HEK293T (cell line): Measurements from ENCODE around the gene GTF2I.
"Not testable (repeated sequence)": the region's sequence is repeated elsewhere in the genome, so short reads cannot be mapped to it uniquely, and the experiment has no call there.

Source experiments
- CTCF ChIA-PET: fragments of 350-600 bp; formaldehyde crosslinking; extraction: SDS; loops from one replicate; lab custom pipeline; 2021; ENCODE audit warnings: antibody characterized with exemption, inconsistent platforms; lab: Yijun Ruan, JAX
- POLR2A ChIA-PET: fragments of 350-600 bp; formaldehyde crosslinking; extraction: SDS; loops from one replicate; lab custom pipeline; 2020; ENCODE audit warnings: antibody characterized with exemption, inconsistent platforms; lab: Yijun Ruan, JAX
- DNase-seq: peaks from one replicate; pipeline ENCODE4 v3.0.0; 2012; ENCODE audit warnings: mixed read lengths; ENCODE audit errors: extremely low spot score

The GTF2I gene

GRCh38 chr7:74772093-74772492 lies 114.6 kb downstream of the GTF2I start:
- CTCF ChIA-PET, DNase-seq, POLR2A ChIA-PET: not testable (repeated sequence)

GRCh38 chr7:74773760-74774750 lies 116.5 kb downstream of the GTF2I start, which contains the start of gene NCF1:
Gene NCF1, plus strand, starts transcription at chr7:74774011. Its CDS starts 21 bp downstream, at chr7:74774032.
- CTCF ChIA-PET, POLR2A ChIA-PET, DNase-seq: not testable (repeated sequence)

- CTCF ChIA-PET, POLR2A ChIA-PET, DNase-seq: not testable (repeated sequence)
These were observed 117.6 kb downstream of the GTF2I start for GRCh38 chr7:74775111-74775510.

- DNase-seq, CTCF ChIA-PET, POLR2A ChIA-PET: not testable (repeated sequence)
These were observed 121.5 kb downstream of the GTF2I start for GRCh38 chr7:74779053-74779452.

- POLR2A ChIA-PET, CTCF ChIA-PET, DNase-seq: not testable (repeated sequence)
These were observed 124.2 kb downstream of the GTF2I start for GRCh38 chr7:74781746-74782145.

GRCh38 chr7:74783595-74783994 lies 126.1 kb downstream of the GTF2I start:
- DNase-seq, POLR2A ChIA-PET, CTCF ChIA-PET: not testable (repeated sequence)

- POLR2A ChIA-PET, DNase-seq, CTCF ChIA-PET: not testable (repeated sequence)
These were observed 131.0 kb downstream of the GTF2I start for GRCh38 chr7:74788369-74789150.

GRCh38 chr7:74789200-74789736 lies 131.8 kb downstream of the GTF2I start:
- CTCF ChIA-PET, DNase-seq, POLR2A ChIA-PET: not testable (repeated sequence)

- CTCF ChIA-PET, DNase-seq, POLR2A ChIA-PET: not testable (repeated sequence)
These were observed 140.5 kb downstream of the GTF2I start for GRCh38 chr7:74797848-74798622.

GRCh38 chr7:74798644-74799043 lies 141.1 kb downstream of the GTF2I start:
- POLR2A ChIA-PET, DNase-seq, CTCF ChIA-PET: not testable (repeated sequence)
